Spinal cord (tissue), 10 donors: Measurements from ENCODE around the gene ARAF. TPM values are rescaled to one million over a fixed set of nuclear protein-coding genes. Genes with fewer than 3 reads are reported as not detected.

Experiments
- DNase-seq, 6 donors: peaks; one replicate each; pipeline versions ENCODE4 v3.0.0 to v3.0.0-alpha.2; 2013 to 2015; ENCODE audit warnings: low spot score in 6 of 6, low read depth in 4 of 6
- H3K27ac ChIP-seq: one replicate; pipeline ENCODE4 v1.5.1; 2013; ENCODE audit warnings: low read depth, low read length, control low read depth
- H3K27me3 ChIP-seq: one replicate; pipeline ENCODE4 v1.6.1; 2013; ENCODE audit warnings: low read length; ENCODE audit not compliant: control insufficient read depth, insufficient read depth
- H3K36me3 ChIP-seq: one replicate; pipeline ENCODE4 v1.6.1; 2013; ENCODE audit warnings: low read length; ENCODE audit not compliant: control insufficient read depth, insufficient read depth
- H3K4me1 ChIP-seq: one replicate; pipeline ENCODE4 v1.6.1; 2013; ENCODE audit warnings: low read length; ENCODE audit not compliant: control insufficient read depth, insufficient read depth
- H3K4me3 ChIP-seq: one replicate; pipeline ENCODE4 v1.5.1; 2013; ENCODE audit warnings: low read depth, low read length, control low read depth
- H3K9me3 ChIP-seq: one replicate; pipeline ENCODE4 v1.6.1; 2013; ENCODE audit warnings: low read length; ENCODE audit not compliant: control insufficient read depth, insufficient read depth
- WGBS: methylation state at CpG from one replicate; pipeline ENCODE4 v1.1.5; 2013; ENCODE audit warnings: missing lambda C conversion rate; ENCODE audit not compliant: insufficient coverage; 5-methylcytosine and 5-hydroxymethylcytosine counted together
- polyA plus RNA-seq, 2 donors: library from polyadenylated mRNA; unstranded; fragments of 120-200 nt; gene quantifications; one replicate each; pipeline ENCODE4 v1.2.1, GENCODE V29; 2013; ENCODE audit not compliant: insufficient read length in 2 of 2
- total RNA-seq, 2 donors: library from RNA; depleted of rRNA in 1 of 2; stranded (reverse); fragments of 120-200 nt in 1 of 2; fragments of >200 nt in 1 of 2; gene quantifications; one replicate each; pipeline versions ENCODE4 v1.2.3 to v1.2.4, GENCODE V29; 2013 to 2014
- donor health status: healthy.

ARAF gene
- total and polyA plus RNA-seq, 4 donors = 12.7 to 45.2 (median 38.8) TPM

DNA sequence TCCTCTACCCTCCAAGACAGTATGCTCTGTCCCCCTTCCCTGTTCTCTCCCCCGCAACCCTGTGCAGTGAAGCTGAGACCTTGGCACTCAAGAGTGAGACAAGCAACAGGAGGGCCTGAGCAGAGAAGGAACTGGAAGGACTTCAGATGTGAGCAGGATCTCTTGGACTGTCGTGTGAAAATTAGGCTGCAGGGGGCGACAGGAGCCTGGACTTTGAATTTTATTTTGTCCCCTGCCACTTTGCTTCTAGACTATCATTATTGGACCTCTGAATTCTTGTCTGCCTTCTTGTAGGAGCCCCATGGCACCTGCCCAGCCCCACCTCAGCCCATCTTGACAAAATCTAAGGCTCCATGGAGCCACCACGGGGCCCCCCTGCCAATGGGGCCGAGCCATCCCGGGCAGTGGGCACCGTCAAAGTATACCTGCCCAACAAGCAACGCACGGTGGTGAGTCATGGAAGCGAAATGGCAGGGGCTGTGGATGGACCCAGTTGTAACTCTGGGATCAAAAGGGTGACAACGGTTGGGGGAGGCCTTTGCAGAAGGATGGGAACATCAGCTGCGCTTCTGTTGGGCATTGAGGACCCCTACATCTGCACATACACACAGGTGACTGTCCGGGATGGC is 1.7 kb downstream of the ARAF start:
- no peaks in the 10 kb centered on the region for H3K9me3 ChIP-seq
- peak in 1 of 6 donors; percentile 26 for DNase-seq
- H3K36me3 ChIP-seq = peaks cover 27% of the 10 kb centered on the region
- no peak overlapping the region for H3K27ac ChIP-seq
- no peaks in the 10 kb centered on the region for H3K27me3 ChIP-seq
- WGBS = 76% methylated on average over 12 of the region's 13 CpGs
- H3K4me1 ChIP-seq = peaks cover 14% of the 10 kb centered on the region
- H3K4me3 ChIP-seq = no peak overlapping the region

- H3K36me3 ChIP-seq = peaks cover 31% of the 10 kb centered on the region
- no peaks in the 10 kb centered on the region for H3K9me3 ChIP-seq
- no peak overlapping the region for H3K4me3 ChIP-seq
- H3K4me1 ChIP-seq = peaks cover 14% of the 10 kb centered on the region
- WGBS = 93% methylated on average over 2 of the region's 8 CpGs
- no peak for DNase-seq
- H3K27me3 ChIP-seq = no peaks in the 10 kb centered on the region
- no peak overlapping the region for H3K27ac ChIP-seq
These were observed 2.9 kb downstream of the ARAF start for GRCh38 chrX:47563801-47564315.

DNA sequence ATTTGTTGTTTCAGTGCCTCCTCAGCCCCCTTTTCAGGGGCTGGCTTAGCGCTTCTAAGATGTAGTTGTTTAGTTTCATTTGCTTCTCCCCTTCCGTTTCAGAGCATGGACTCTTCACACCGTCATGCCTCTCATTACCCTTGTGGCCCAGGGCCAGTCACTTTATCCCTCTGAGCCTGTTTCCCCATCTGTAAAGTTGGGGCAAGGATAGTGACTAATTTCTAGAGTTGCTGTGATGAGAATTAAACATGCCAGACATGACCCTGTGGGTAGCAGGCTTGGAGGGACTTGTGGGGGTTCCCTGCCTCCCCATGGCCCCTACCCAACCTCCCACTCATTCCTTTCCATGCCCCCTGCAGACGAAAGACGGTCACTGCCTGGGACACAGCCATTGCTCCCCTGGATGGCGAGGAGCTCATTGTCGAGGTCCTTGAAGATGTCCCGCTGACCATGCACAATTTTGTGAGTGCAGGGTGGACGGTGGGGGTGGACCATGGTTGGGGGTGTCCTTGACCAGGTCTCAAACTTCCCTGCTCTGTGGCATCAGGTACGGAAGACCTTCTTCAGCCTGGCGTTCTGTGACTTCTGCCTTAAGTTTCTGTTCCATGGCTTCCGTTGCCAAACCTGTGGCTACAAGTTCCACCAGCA is 3.6 kb downstream of the ARAF start:
- Histone ChIP-seq H3K27me3 (no peaks in the 10 kb centered on the region), H3K27ac (no peak overlapping the region), H3K4me3 (no peak overlapping the region), H3K9me3 (no peaks in the 10 kb centered on the region), H3K36me3 (peaks cover 38% of the 10 kb centered on the region), H3K4me1 (peaks cover 14% of the 10 kb centered on the region)
- WGBS = 77% methylated on average over 9 of the region's 12 CpGs
- DNase-seq = no peak

DNA sequence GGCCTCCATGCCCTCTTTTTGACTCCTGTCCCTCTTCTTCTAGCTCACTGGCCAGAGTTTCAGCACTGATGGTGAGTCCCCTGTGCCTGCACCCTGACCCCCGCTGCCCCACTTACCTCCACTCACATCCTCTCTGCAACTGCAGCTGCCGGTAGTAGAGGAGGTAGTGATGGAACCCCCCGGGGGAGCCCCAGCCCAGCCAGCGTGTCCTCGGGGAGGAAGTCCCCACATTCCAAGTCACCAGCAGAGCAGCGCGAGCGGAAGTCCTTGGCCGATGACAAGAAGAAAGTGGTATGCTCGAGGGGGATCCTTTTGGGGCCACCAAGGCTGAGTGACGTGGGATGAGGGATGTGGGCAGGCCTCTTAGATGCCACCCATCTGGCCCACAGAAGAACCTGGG is 5.8 kb downstream of the ARAF start:
- no peak for DNase-seq
- H3K36me3 ChIP-seq = peaks cover 61% of the 10 kb centered on the region
- H3K4me1 ChIP-seq = peaks cover 10% of the 10 kb centered on the region
- no peak overlapping the region for H3K27ac ChIP-seq
- H3K9me3 ChIP-seq = no peaks in the 10 kb centered on the region
- no peaks in the 10 kb centered on the region for H3K27me3 ChIP-seq
- H3K4me3 ChIP-seq = no peak overlapping the region
- 80% methylated on average over 6 of the region's 11 CpGs for WGBS

DNA sequence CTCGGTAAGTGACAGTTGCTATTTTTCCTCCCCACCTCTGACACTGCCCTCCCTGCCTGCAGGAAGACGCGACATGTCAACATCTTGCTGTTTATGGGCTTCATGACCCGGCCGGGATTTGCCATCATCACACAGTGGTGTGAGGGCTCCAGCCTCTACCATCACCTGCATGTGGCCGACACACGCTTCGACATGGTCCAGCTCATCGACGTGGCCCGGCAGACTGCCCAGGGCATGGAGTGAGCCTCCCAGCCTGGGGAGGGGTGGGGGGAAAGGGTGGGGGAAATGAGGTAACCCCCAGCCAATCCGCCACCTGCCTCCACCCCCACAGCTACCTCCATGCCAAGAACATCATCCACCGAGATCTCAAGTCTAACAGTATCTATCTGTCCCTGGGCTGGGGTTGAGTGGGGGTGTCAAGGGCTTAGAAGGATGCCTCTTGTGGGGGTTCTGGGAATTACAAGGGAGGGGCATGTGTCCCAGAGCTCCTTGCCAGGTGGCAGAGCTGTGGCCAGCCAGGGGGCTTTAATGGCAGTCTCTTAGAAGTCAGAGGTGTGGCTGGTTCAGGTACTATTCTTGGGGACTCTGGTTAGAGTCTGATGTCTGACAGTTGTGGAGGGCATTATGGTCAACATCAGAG is 7.8 kb downstream of the ARAF start:
- Histone ChIP-seq H3K27ac (no peak overlapping the region), H3K4me1 (peaks cover 3% of the 10 kb centered on the region), H3K27me3 (no peaks in the 10 kb centered on the region), H3K9me3 (no peaks in the 10 kb centered on the region), H3K36me3 (peaks cover 69% of the 10 kb centered on the region), H3K4me3 (no peak overlapping the region)
- WGBS = 93% methylated on average over 5 of the region's 13 CpGs
- no peak for DNase-seq

DNA sequence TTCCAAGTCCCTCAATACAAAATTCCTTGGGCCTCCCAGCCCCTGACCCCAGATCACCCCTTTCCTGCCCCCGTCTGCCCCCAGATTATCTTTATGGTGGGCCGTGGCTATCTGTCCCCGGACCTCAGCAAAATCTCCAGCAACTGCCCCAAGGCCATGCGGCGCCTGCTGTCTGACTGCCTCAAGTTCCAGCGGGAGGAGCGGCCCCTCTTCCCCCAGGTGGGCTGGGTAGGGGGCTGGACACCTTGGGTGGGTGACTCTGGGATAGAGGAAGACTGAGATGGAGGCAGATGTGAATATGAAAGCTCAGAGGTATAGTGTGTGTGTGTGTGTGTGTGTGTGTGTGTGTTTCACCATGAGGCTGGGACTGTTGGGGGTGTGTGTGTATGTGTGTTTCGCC is 9.8 kb downstream of the ARAF start:
- no peak overlapping the region for H3K27ac ChIP-seq
- peaks cover 7% of the 10 kb centered on the region for H3K4me1 ChIP-seq
- no peaks in the 10 kb centered on the region for H3K9me3 ChIP-seq
- no peak for DNase-seq
- peaks cover 73% of the 10 kb centered on the region for H3K36me3 ChIP-seq
- WGBS = 100% methylated on average over 6 of the region's 8 CpGs
- H3K4me3 ChIP-seq = no peak overlapping the region
- H3K27me3 ChIP-seq = no peaks in the 10 kb centered on the region

DNA sequence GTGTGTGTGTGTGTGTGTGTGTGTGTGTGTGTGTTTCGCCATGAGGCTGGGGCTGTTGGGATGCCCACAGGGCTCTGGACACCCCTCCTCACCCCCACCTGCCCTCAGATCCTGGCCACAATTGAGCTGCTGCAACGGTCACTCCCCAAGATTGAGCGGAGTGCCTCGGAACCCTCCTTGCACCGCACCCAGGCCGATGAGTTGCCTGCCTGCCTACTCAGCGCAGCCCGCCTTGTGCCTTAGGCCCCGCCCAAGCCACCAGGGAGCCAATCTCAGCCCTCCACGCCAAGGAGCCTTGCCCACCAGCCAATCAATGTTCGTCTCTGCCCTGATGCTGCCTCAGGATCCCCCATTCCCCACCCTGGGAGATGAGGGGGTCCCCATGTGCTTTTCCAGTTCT is 10.2 kb downstream of the ARAF start:
- Histone ChIP-seq H3K4me3 (no peak overlapping the region), H3K9me3 (no peaks in the 10 kb centered on the region), H3K27me3 (no peaks in the 10 kb centered on the region), H3K27ac (no peak overlapping the region), H3K4me1 (peaks cover 7% of the 10 kb centered on the region), H3K36me3 (peaks cover 76% of the 10 kb centered on the region)
- 82% methylated on average over 10 of the region's 11 CpGs for WGBS
- DNase-seq = no peak

DNA sequence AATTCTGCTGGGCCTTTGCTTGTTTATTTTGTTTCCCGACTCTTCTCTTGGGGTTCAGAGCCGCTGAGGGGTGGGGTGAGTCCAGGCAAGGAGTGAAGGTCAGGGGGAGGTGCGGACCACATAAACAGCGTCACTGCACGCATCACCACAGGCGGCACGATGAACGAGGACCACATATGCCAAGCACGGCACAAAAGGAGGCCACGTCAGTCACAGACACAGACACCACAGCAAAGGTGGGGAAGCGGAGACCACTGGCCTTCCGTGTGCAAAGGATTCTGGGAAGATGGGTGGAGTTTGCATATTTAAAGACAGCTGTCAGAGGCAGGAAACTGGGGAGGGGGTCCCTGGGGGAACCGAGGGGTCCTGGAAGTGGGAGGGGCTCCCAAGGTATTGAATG is 10.9 kb downstream of the ARAF start:
- Histone ChIP-seq H3K4me1 (peaks cover 7% of the 10 kb centered on the region), H3K9me3 (no peaks in the 10 kb centered on the region), H3K27me3 (no peaks in the 10 kb centered on the region), H3K36me3 (peaks cover 72% of the 10 kb centered on the region), H3K4me3 (no peak overlapping the region), H3K27ac (no peak overlapping the region)
- no peak for DNase-seq
- 86% methylated on average over 13 of the region's 13 CpGs for WGBS

DNA sequence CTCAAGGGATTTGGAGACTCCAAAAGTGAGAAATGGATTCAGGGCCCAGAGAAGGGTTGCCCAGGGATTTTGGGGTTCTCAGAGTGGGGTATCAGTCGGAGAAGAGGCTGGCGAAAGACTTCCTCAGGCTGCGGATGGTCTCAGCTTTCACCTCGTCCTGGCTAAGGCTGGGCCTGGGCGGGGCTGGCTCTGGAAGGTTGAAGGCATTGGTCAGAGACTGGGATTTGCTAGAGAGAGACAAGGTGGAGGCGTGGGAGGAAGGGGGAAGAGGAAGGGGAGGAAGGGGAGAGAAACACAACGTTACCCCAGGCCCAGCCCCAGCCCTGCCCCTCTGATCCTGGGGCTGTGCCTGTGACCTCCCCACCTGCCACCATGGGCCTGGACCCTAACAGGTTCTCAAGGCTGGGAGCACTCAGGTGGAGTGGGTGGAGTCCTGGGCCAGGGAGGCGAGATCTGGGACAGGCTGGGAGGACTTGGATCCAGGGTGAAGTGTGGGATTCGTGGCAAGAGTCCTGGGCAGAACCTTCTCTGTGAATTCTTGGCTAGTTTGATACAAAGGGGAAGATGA is 11.9 kb downstream of the ARAF start:
- no peak for DNase-seq
- Histone ChIP-seq H3K4me3 (no peak overlapping the region), H3K9me3 (no peaks in the 10 kb centered on the region), H3K36me3 (peaks cover 66% of the 10 kb centered on the region), H3K27me3 (no peaks in the 10 kb centered on the region), H3K4me1 (peaks cover 7% of the 10 kb centered on the region), H3K27ac (peak overlapping the region; percentile 80)
- WGBS = 69% methylated on average over 7 of the region's 9 CpGs
